Adrenal gland (tissue), 5 donors: Measurements from ENCODE around the gene DLK2.

Experiments used
- POLR2A ChIP-seq, 2 donors: fragments of 450-650 bp; IDR thresholded peaks; one replicate each; pipeline ENCODE4 v1.6.1; 2017; ENCODE audit warnings: antibody characterized with exemption in 2 of 2, mild to moderate bottlenecking in 2 of 2, moderate library complexity in 1 of 2
- TF ChIP-seq, protein P1 (sequence below), 6 experiments: fragments of 450-650 bp in 4 of 6; fragments of 200-600 bp in 2 of 6; sonication (generic) in 1 of 6; IDR thresholded peaks; 1 replicate in 5 of 6; 2 replicates in 1 of 6; pipeline versions ENCODE4 v1.5.1 to v1.8.0; 2016 to 2021; ENCODE audit warnings: antibody characterized with exemption in 6 of 6, mild to moderate bottlenecking in 2 of 6, moderate library complexity in 1 of 6
- donor health status: DM: no; HTN: no; CAD: no.

DNA sequence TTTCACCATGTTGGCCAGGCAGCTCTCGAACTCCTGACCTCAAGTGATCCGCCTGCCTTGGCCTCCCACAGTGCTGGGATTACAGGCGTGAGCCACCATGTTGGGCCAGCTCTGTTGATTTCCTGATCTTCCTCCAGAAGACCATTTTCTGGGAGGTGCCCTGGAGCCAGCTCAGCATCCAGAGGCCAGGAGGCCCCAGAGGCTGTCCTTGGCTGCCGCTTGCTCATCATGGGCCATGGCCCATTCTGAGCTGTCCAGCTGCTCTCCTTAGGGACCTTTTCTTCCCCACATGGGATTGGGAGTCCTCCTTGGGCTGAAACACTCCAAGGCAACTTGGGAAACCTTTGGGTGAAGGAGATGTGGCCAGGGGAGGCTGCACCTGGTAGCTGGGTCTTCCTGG lies 39.4 kb upstream of the DLK2 start:
- TF ChIP-seq, protein P1, sequence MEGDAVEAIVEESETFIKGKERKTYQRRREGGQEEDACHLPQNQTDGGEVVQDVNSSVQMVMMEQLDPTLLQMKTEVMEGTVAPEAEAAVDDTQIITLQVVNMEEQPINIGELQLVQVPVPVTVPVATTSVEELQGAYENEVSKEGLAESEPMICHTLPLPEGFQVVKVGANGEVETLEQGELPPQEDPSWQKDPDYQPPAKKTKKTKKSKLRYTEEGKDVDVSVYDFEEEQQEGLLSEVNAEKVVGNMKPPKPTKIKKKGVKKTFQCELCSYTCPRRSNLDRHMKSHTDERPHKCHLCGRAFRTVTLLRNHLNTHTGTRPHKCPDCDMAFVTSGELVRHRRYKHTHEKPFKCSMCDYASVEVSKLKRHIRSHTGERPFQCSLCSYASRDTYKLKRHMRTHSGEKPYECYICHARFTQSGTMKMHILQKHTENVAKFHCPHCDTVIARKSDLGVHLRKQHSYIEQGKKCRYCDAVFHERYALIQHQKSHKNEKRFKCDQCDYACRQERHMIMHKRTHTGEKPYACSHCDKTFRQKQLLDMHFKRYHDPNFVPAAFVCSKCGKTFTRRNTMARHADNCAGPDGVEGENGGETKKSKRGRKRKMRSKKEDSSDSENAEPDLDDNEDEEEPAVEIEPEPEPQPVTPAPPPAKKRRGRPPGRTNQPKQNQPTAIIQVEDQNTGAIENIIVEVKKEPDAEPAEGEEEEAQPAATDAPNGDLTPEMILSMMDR (IDR thresholded peaks at IDR 0.05) = no peak
- TF ChIP-seq POLR2A (IDR thresholded peaks at IDR 0.05) = no peak
